GM20000 (cell line): ENCODE results near the gene LTBP4.

Experiments
- DNase-seq: peaks from one replicate; pipeline ENCODE4 v3.0.0; 2012; ENCODE audit warnings: low spot score
- TF ChIP-seq, protein P1 (sequence below): IDR thresholded peaks from 2 replicates; pipeline ENCODE4 v1.5.1; 2012; ENCODE audit warnings: mild to moderate bottlenecking, control low read depth; ENCODE audit errors: extremely low read depth, missing control alignments

The LTBP4 gene

GRCh38 chr19:40585241-40585981, 15.8 kb upstream of the LTBP4 start:
- DNase-seq, result no peak
- TF ChIP-seq, protein P1, sequence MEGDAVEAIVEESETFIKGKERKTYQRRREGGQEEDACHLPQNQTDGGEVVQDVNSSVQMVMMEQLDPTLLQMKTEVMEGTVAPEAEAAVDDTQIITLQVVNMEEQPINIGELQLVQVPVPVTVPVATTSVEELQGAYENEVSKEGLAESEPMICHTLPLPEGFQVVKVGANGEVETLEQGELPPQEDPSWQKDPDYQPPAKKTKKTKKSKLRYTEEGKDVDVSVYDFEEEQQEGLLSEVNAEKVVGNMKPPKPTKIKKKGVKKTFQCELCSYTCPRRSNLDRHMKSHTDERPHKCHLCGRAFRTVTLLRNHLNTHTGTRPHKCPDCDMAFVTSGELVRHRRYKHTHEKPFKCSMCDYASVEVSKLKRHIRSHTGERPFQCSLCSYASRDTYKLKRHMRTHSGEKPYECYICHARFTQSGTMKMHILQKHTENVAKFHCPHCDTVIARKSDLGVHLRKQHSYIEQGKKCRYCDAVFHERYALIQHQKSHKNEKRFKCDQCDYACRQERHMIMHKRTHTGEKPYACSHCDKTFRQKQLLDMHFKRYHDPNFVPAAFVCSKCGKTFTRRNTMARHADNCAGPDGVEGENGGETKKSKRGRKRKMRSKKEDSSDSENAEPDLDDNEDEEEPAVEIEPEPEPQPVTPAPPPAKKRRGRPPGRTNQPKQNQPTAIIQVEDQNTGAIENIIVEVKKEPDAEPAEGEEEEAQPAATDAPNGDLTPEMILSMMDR, result no peak

- TF ChIP-seq, protein P1, result no peak
- no peak for DNase-seq
Measured at GRCh38 chr19:40585982-40586422, 15.2 kb upstream of the LTBP4 start.

DNA sequence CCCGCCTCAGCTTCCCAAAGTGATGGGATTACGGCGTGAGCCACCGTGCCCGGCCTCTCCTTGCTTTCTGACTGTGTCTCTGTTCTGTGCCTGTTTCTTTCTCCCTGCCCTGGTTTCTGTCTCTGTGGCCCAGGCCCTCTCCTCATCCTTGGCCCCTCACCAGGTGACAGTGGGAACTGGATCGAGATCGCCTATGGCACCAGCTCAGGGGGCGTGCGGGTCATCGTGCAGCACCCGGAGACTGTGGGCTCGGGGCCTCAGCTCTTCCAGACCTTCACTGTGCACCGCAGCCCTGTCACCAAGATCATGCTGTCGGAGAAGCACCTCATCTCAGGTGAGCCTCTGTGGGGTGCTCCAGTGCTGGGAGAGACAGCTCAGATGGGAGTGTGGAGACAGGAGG, 14.6 kb upstream of the LTBP4 start:
- TF ChIP-seq, protein P1, result no peak

DNA sequence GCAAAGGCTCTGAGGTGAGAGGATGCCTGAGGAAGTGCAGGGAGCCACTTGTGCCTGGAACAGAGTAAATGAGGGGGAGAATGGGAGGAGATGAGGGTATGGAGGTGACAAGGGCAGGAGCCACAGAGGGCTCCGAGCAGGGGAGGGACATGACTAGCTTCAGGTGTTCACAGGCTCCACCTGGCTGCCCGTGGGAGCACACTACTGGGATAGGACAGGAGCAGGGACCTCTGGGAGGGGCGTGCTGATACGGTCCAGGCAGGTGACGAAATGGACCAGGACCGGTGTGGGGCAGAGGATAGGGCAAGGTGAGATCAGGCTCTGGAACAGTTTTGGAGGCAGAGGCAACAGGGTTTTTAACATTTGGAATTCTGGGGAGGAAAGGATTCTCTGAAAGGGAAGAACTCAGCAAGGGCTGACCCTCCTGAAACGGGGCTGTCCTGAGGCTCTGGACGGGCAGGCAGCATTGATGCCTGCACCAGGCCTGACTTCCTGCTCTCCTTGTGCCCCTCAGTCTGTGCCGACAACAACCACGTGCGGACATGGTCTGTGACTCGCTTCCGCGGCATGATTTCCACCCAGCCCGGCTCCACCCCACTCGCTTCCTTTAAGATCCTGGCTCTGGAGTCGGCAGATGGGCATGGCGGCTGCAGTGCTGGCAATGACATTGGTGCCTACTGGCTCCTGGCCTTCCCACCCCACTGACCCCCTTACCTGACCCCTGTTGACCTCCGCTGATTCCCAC, 12.9 kb upstream of the LTBP4 start:
- TF ChIP-seq, protein P1, result no peak

More for the DNA sequence above, 14.6 kb upstream of the LTBP4 start:
- DNase-seq, result no peak

GRCh38 chr19:40588926-40589569, 12.1 kb upstream of the LTBP4 start:
- DNase-seq, result no peak
- TF ChIP-seq, protein P1, result no peak

More for the DNA sequence above, 12.9 kb upstream of the LTBP4 start:
- no peak for DNase-seq

- TF ChIP-seq, protein P1, result no peak
- DNase-seq, result no peak
Measured at GRCh38 chr19:40589591-40590429, 11.4 kb upstream of the LTBP4 start.
